H1 (cell line): ENCODE data around the gene ROS1. TPM values are rescaled to one million over a fixed set of nuclear protein-coding genes. Genes with fewer than 3 reads are reported as not detected.

Experiments used
- CTCF ChIA-PET: fragments of 300-600 bp; sonication (Branson Sonifier 250); formaldehyde crosslinking; loops from one replicate; lab custom pipeline; 2021; ENCODE audit not compliant: partially characterized antibody; lab: Charles Lee
- POLR2A ChIA-PET: fragments of 300-600 bp; sonication (Branson Sonifier 250); formaldehyde crosslinking; loops from one replicate; lab custom pipeline; 2021; ENCODE audit warnings: inconsistent platforms; ENCODE audit not compliant: partially characterized antibody; lab: Charles Lee
- DNase-seq, 2 experiments: peaks; one replicate each; pipeline versions ENCODE4 v3.0.0 to v3.0.0-alpha.2; 2010 to 2022; ENCODE audit warnings: low spot score in 2 of 2, low read depth in 1 of 2, mixed read lengths in 1 of 2
- FAIRE-seq: peaks from 2 replicates; lab custom pipeline; 2011; peaks lifted over from hg19 to GRCh38; lab: Jason Lieb, UNC
- H2AFZ ChIP-seq: 2 replicates; pipeline ENCODE4 v1.8.1; 2012; ENCODE audit warnings: low read length, inconsistent platforms
- H2AK5ac ChIP-seq: 2 replicates; pipeline ENCODE4 v1.6.1; 2013; ENCODE audit warnings: low read depth, low read length
- H2BK120ac ChIP-seq: replicated peaks from 2 replicates; pipeline ENCODE3; 2013; ENCODE audit warnings: low read depth, low read length, inconsistent platforms
- H2BK12ac ChIP-seq: 2 replicates; pipeline ENCODE4 v1.6.1; 2013; ENCODE audit warnings: low read depth, low read length
- H2BK15ac ChIP-seq: 2 replicates; pipeline ENCODE4 v1.6.1; 2013; ENCODE audit warnings: low read length
- H2BK20ac ChIP-seq: 2 replicates; pipeline ENCODE4 v1.6.1; 2013; ENCODE audit warnings: low read length
- H2BK5ac ChIP-seq: 2 replicates; pipeline ENCODE4 v1.6.1; 2013; ENCODE audit warnings: low read depth, low read length
- H3K14ac ChIP-seq: 2 replicates; pipeline ENCODE4 v1.6.1; 2013; ENCODE audit warnings: inconsistent platforms; ENCODE audit not compliant: insufficient read length
- H3K18ac ChIP-seq: 2 replicates; pipeline ENCODE4 v1.6.1; 2013; ENCODE audit warnings: low read length; ENCODE audit errors: extremely low read depth
- H3K23ac ChIP-seq: 2 replicates; pipeline ENCODE4 v1.6.1; 2013; ENCODE audit warnings: inconsistent platforms; ENCODE audit not compliant: insufficient read length
- H3K23me2 ChIP-seq: 2 replicates; pipeline ENCODE4 v1.6.1; 2013; ENCODE audit warnings: low read depth, low read length
- H3K27ac ChIP-seq: 2 replicates; pipeline ENCODE4 v1.6.1; 2011; ENCODE audit warnings: low read depth, low read length, inconsistent platforms
- H3K27me3 ChIP-seq, 4 experiments: replicated peaks in 1 of 4; 1 replicate in 1 of 4; 2 replicates in 3 of 4; pipeline versions ENCODE4 v1.6.1 to v1.8.1; 2011 to 2013; ENCODE audit warnings: low read length in 3 of 4, mild to moderate bottlenecking in 3 of 4, inconsistent platforms in 2 of 4, mixed read lengths in 2 of 4, moderate library complexity in 1 of 4; ENCODE audit not compliant: control insufficient read depth in 3 of 4, insufficient read depth in 3 of 4; ENCODE audit errors: extremely low read depth in 1 of 4
- H3K36me3 ChIP-seq, 4 experiments: 2 replicates each; pipeline versions ENCODE4 v1.6.1 to v1.8.1; 2011 to 2013; ENCODE audit warnings: mild to moderate bottlenecking in 4 of 4, low read length in 3 of 4, moderate library complexity in 2 of 4, control low read depth in 1 of 4, inconsistent platforms in 1 of 4; ENCODE audit not compliant: insufficient read depth in 4 of 4, control insufficient read depth in 2 of 4
- H3K4ac ChIP-seq: replicated peaks from 2 replicates; pipeline ENCODE3; 2013; ENCODE audit warnings: low read length, low read depth, mixed read lengths, inconsistent platforms; ENCODE audit not compliant: insufficient read length
- H3K4me1 ChIP-seq, 4 experiments: replicated peaks in 1 of 4; 1 replicate in 1 of 4; 2 replicates in 3 of 4; pipeline versions ENCODE4 v1.6.1 to v1.8.1; 2011 to 2013; ENCODE audit warnings: low read length in 3 of 4, inconsistent platforms in 2 of 4, mixed read lengths in 1 of 4; ENCODE audit not compliant: insufficient read depth in 4 of 4, control insufficient read depth in 3 of 4
- H3K4me2 ChIP-seq, 2 experiments: 2 replicates each; pipeline versions ENCODE4 v1.6.1 to v1.8.1; 2011 to 2013; ENCODE audit warnings: low read depth in 2 of 2, low read length in 2 of 2, control low read depth in 1 of 2, inconsistent platforms in 1 of 2, mild to moderate bottlenecking in 1 of 2; ENCODE audit not compliant: insufficient read depth in 1 of 2
- H3K4me3 ChIP-seq, 4 experiments: fragments of 200-600, 300-600 bp in 1 of 4; sonication (generic), shearing (Covaris generic), sonication (Bioruptor Twin) in 1 of 4; 2 replicates each; pipeline versions ENCODE4 v1.5.1 to v1.8.1; 2011 to 2016; ENCODE audit warnings: low read length in 4 of 4, low read depth in 3 of 4, control low read depth in 2 of 4, inconsistent platforms in 2 of 4, mild to moderate bottlenecking in 2 of 4, mixed read lengths in 1 of 4, moderate library complexity in 1 of 4; ENCODE audit not compliant: insufficient read depth in 2 of 4; ENCODE audit errors: extremely low read depth in 1 of 4
- H3K56ac ChIP-seq: replicated peaks from 2 replicates; pipeline ENCODE3; 2013; ENCODE audit warnings: low read depth, mild to moderate bottlenecking, mixed read lengths, low read length, inconsistent platforms; ENCODE audit not compliant: insufficient read length
- H3K79me1 ChIP-seq: 2 replicates; pipeline ENCODE4 v1.6.1; 2013; ENCODE audit warnings: low read depth, low read length, control low read depth
- H3K79me2 ChIP-seq, 2 experiments: 2 replicates each; pipeline versions ENCODE4 v1.6.1 to v1.8.1; 2012 to 2013; ENCODE audit warnings: low read length in 2 of 2, mild to moderate bottlenecking in 2 of 2, inconsistent platforms in 1 of 2; ENCODE audit not compliant: insufficient read depth in 2 of 2, control insufficient read depth in 1 of 2
- H3K9ac ChIP-seq, 4 experiments: replicated peaks in 1 of 4; 1 replicate in 1 of 4; 2 replicates in 3 of 4; pipeline versions ENCODE4 v1.6.1 to v1.8.1; 2011 to 2013; ENCODE audit warnings: low read depth in 3 of 4, low read length in 3 of 4, control low read depth in 2 of 4, mild to moderate bottlenecking in 2 of 4, moderate library complexity in 2 of 4, inconsistent platforms in 1 of 4; ENCODE audit errors: extremely low read depth in 1 of 4
- H3K9me3 ChIP-seq, 2 experiments: 2 replicates each; pipeline versions ENCODE4 v1.6.1 to v1.8.1; 2012 to 2013; ENCODE audit warnings: mild to moderate bottlenecking in 2 of 2, moderate library complexity in 2 of 2, control low read depth in 1 of 2, inconsistent platforms in 1 of 2, low read depth in 1 of 2, low read length in 1 of 2, mixed read lengths in 1 of 2; ENCODE audit not compliant: insufficient read depth in 2 of 2
- H4K20me1 ChIP-seq, 2 experiments: replicated peaks in 1 of 2; 2 replicates each; pipeline versions ENCODE3 to v1.8.1; 2011 to 2013; ENCODE audit warnings: inconsistent platforms in 2 of 2, low read length in 2 of 2, mild to moderate bottlenecking in 1 of 2; ENCODE audit not compliant: insufficient read depth in 2 of 2, control insufficient read depth in 1 of 2
- H4K5ac ChIP-seq: 2 replicates; pipeline ENCODE4 v1.6.1; 2013; ENCODE audit warnings: low read length, low read depth, mixed read lengths, inconsistent platforms; ENCODE audit not compliant: insufficient read length
- H4K8ac ChIP-seq: 2 replicates; pipeline ENCODE4 v1.8.0; 2013; ENCODE audit warnings: mild to moderate bottlenecking, moderate library complexity, low read length, inconsistent platforms; ENCODE audit not compliant: insufficient read depth; ENCODE audit errors: extremely low read depth
- H4K91ac ChIP-seq: replicated peaks from 2 replicates; pipeline ENCODE3; 2013; ENCODE audit warnings: low read length, mixed read lengths, inconsistent platforms; ENCODE audit not compliant: insufficient read length
- CHD1 ChIP-seq: IDR thresholded peaks from 2 replicates; pipeline ENCODE4 v1.6.1; 2012; ENCODE audit warnings: low read depth, low read length, improper control_type of control experiment
- CHD2 ChIP-seq: IDR thresholded peaks from 2 replicates; pipeline ENCODE4 v1.6.1; 2012; ENCODE audit warnings: low read length, improper control_type of control experiment
- CREB1 ChIP-seq: IDR thresholded peaks from 2 replicates; pipeline ENCODE4 v1.6.1; 2012; ENCODE audit warnings: inconsistent platforms
- EP300 ChIP-seq, 2 experiments: IDR thresholded peaks; 1 replicate in 1 of 2; 2 replicates in 1 of 2; pipeline ENCODE4 v1.6.1; 2011 to 2012; ENCODE audit warnings: low read depth in 2 of 2, low read length in 2 of 2, mild to moderate bottlenecking in 2 of 2, borderline replicate concordance in 1 of 2, inconsistent platforms in 1 of 2, moderate library complexity in 1 of 2
- JUN ChIP-seq: IDR thresholded peaks from 2 replicates; pipeline ENCODE4 v1.6.1; 2011; ENCODE audit warnings: low read depth, mild to moderate bottlenecking, improper control_type of control experiment, low read length
- MAX ChIP-seq: IDR thresholded peaks from 2 replicates; pipeline ENCODE4 v1.6.1; 2012; ENCODE audit warnings: inconsistent platforms
- POLR2AphosphoS5 ChIP-seq: IDR thresholded peaks from 2 replicates; pipeline ENCODE4 v1.6.1; 2011; ENCODE audit warnings: low read depth, low read length
- RNF2 ChIP-seq: fragments of 200-900, 300-1000 bp; sonication (generic); IDR thresholded peaks from 2 replicates; pipeline ENCODE4 v1.7.1; 2016; ENCODE audit warnings: borderline replicate concordance, low read depth, mild to moderate bottlenecking, antibody characterized with exemption, low read length; ENCODE audit not compliant: poor library complexity, severe bottlenecking; ENCODE audit errors: missing control alignments
- SIRT6 ChIP-seq: IDR thresholded peaks from one replicate; pipeline ENCODE4 v1.7.1; 2012; ENCODE audit warnings: low read length, inconsistent platforms
- SRF ChIP-seq: IDR thresholded peaks from 2 replicates; pipeline ENCODE4 v1.6.1; 2011; ENCODE audit warnings: mild to moderate bottlenecking, low read depth, low read length, moderate library complexity
- TCF12 ChIP-seq: IDR thresholded peaks from 2 replicates; pipeline ENCODE4 v1.6.1; 2011; ENCODE audit warnings: low read depth, mild to moderate bottlenecking, low read length
- WGBS, 2 experiments: shearing (Covaris generic) in 1 of 2; methylation state at CpG; one replicate each; pipeline versions ENCODE4 v1.1.6 to v1.1.7; 2013 to 2015; ENCODE audit warnings: low lambda C conversion rate in 2 of 2, mixed read lengths in 2 of 2, inconsistent platforms in 1 of 2, low coverage in 1 of 2, missing lambda C conversion rate in 1 of 2; ENCODE audit not compliant: insufficient replicate concordance in 2 of 2, insufficient coverage in 1 of 2, insufficient read length in 1 of 2; ENCODE audit errors: extremely low coverage in 1 of 2, missing lambda C conversion rate in 1 of 2; 5-methylcytosine and 5-hydroxymethylcytosine counted together
- polyA plus RNA-seq, 7 experiments: library from polyadenylated mRNA; depleted of rRNA in 3 of 7; stranded (reverse) in 5 of 7; unstranded in 2 of 7; fragments of >200 nt in 5 of 7; fragments of 200-250 nt in 2 of 7; gene quantifications; 1 replicate in 5 of 7; 2 replicates in 1 of 7; 4 replicates in 1 of 7; pipeline versions ENCODE4 v1.2.1 to v1.2.3, GENCODE V29; 2011 to 2013; ENCODE audit warnings: missing spikeins in 2 of 7, mixed read lengths in 2 of 7
- total RNA-seq: library from RNA; stranded (reverse); fragmentation: NEBNext Ultra II Directional; extraction: Animal tissue kit (Norgen Biotek cat#: 25700); gene quantifications from 2 replicates; pipeline ENCODE4 v1.2.1, GENCODE V29; 2021
- TF ChIP-seq, protein P1 (sequence below): IDR thresholded peaks from 2 replicates; pipeline ENCODE4 v1.6.1; 2011; ENCODE audit warnings: low read length, improper control_type of control experiment
- TF ChIP-seq, protein P2 (sequence below): IDR thresholded peaks from 2 replicates; pipeline ENCODE4 v1.6.1; 2011; ENCODE audit warnings: low read depth, mild to moderate bottlenecking, low read length; ENCODE audit not compliant: insufficient read depth

Gene ROS1
- total and polyA plus RNA-seq, 2 of the 8 experiments (the other 6 are each of a cell fraction or from before 2014, with no cell fraction given): not detected

DNA sequence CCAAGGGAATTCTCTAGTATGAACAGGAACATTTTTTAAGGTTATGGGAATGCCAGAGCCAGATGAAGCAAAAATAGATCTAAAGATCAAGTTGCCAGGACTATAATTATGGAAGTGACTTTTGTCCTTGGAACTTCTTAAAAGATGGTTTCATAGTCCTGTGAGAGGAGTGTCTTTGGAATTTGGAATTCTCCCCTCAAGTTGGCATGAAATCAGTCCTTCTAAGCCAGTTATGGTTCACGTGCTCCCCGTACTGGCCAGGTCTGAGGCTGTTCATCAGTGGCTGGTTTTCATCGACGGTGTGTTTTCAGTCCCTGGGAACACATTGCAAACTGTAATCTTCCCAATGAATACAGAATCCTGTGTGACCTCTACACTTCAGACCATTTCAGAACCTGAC lies 97.2 kb downstream of the ROS1 start:
- Histone ChIP-seq H3K23me2 (no peaks in the 10 kb centered on the region), H4K91ac (no peak overlapping the region), H3K23ac (no peak overlapping the region), H2BK20ac (no peak overlapping the region), H3K36me3 (no peaks in the 10 kb centered on the region), H3K56ac (no peak overlapping the region), H3K18ac (no peak overlapping the region), H4K8ac (no peak overlapping the region), H3K4me3 (no peak overlapping the region), H2BK5ac (no peak overlapping the region), H2AK5ac (no peak overlapping the region), H3K14ac (no peak overlapping the region), H3K27me3 (no peaks in the 10 kb centered on the region), H3K9me3 (no peaks in the 10 kb centered on the region), H3K4me1 (no peaks in the 10 kb centered on the region), H3K79me1 (no peaks in the 10 kb centered on the region), H3K9ac (no peak overlapping the region), H2AFZ (no peak overlapping the region), H2BK120ac (no peak overlapping the region), H4K20me1 (no peaks in the 10 kb centered on the region), H3K4me2 (no peak overlapping the region), H3K4ac (no peak overlapping the region), H2BK15ac (no peak overlapping the region), H2BK12ac (no peak overlapping the region), H3K79me2 (no peaks in the 10 kb centered on the region), H3K27ac (no peak overlapping the region), H4K5ac (no peak overlapping the region)
- ChIA-PET CTCF (interaction anchor here (0.6 kb wide), 1 partner anchor 10 kb away, joined by 3 read pairs; no protein-coding TSS in a partner anchor), POLR2A (no interaction called here)
- FAIRE-seq: no peak
- no peak for DNase-seq
- 92% methylated on average over 4 of the region's 4 CpGs; no CpG with 5 or more reads in 1 of the 2 experiments for WGBS, 2 experiments
- TF ChIP-seq MAX (no peak), SIRT6 (no peak), TCF12 (no peak), RNF2 (no peak), SRF (no peak), JUN (no peak), CREB1 (no peak), POLR2AphosphoS5 (no peak), EP300 (IDR thresholded peaks at IDR 0.05; ENCODE audit: borderline replicate concordance in 1 of 2, low read depth in 2 of 2, low read length in 2 of 2) (no peak), CHD1 (no peak), CHD2 (no peak)
- TF ChIP-seq, protein P1, sequence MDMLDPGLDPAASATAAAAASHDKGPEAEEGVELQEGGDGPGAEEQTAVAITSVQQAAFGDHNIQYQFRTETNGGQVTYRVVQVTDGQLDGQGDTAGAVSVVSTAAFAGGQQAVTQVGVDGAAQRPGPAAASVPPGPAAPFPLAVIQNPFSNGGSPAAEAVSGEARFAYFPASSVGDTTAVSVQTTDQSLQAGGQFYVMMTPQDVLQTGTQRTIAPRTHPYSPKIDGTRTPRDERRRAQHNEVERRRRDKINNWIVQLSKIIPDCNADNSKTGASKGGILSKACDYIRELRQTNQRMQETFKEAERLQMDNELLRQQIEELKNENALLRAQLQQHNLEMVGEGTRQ: no peak
- TF ChIP-seq, protein P2, sequence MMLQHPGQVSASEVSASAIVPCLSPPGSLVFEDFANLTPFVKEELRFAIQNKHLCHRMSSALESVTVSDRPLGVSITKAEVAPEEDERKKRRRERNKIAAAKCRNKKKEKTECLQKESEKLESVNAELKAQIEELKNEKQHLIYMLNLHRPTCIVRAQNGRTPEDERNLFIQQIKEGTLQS: no peak
